Measurements from ENCODE around the gene SMYD3. TPM values are rescaled to one million over a fixed set of nuclear protein-coding genes. Genes with fewer than 3 reads are reported as not detected.

The SMYD3 gene
- total and polyA plus RNA-seq, 9 of the 15 experiments (the other 6 are each of a cell fraction or from before 2014, with no cell fraction given) = 128 to 440 (median 197) TPM

DNA sequence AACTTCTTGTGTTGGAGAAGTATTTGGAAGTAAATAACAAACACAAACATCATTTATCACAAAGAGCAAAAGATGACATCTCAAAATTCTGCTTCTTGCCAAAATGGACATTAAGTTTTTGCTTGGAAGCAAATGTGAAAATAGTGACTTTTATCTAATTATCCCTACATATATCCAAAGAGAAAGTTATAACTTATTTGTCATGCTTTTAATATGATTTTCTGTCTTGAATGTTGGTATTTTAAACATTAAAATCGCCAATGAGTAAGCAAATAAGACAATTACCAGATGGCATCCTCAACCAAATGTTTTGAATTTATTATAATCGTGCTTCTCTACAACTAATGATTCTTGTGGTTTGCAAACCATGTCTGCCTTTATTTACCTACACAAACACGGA lies 758.0 kb downstream of the SMYD3 start (continued):
- TF ChIP-seq MTA3 (IDR thresholded peaks at IDR 0.05; ENCODE audit: borderline replicate concordance) (no peak), RBFOX2 (IDR thresholded peaks at IDR 0.05; ENCODE audit: low read depth, low read length) (no peak), ZNF274 (IDR thresholded peaks at IDR 0.05; ENCODE audit: borderline replicate concordance, low read depth, low read length) (no peak), FOXK2 (conservative IDR thresholded peaks at IDR 0.05 in 1 of 2, IDR thresholded peaks at IDR 0.05 in 1 of 2; ENCODE audit: low read depth in 2 of 2) (no peak)
- TF ChIP-seq, protein P1, sequence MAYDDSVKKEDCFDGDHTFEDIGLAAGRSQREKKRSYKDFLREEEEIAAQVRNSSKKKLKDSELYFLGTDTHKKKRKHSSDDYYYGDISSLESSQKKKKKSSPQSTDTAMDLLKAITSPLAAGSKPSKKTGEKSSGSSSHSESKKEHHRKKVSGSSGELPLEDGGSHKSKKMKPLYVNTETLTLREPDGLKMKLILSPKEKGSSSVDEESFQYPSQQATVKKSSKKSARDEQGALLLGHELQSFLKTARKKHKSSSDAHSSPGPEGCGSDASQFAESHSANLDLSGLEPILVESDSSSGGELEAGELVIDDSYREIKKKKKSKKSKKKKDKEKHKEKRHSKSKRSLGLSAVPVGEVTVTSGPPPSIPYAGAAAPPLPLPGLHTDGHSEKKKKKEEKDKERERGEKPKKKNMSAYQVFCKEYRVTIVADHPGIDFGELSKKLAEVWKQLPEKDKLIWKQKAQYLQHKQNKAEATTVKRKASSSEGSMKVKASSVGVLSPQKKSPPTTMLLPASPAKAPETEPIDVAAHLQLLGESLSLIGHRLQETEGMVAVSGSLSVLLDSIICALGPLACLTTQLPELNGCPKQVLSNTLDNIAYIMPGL (CRISPR knock-in tag; IDR thresholded peaks at IDR 0.05) = no peak

GRCh38 chr1:245748646-245749045 lies 758.4 kb downstream of the SMYD3 start:
- Histone ChIP-seq H4K20me1 (replicated peaks; ENCODE audit: control insufficient read depth, insufficient read depth, low read length) (no peaks in the 10 kb centered on the region), H3K9ac (ENCODE audit: insufficient read depth in 1 of 2, low read depth in 2 of 2, low read length in 2 of 2) (no peak overlapping the region), H3K4me2 (ENCODE audit: insufficient read depth, low read length) (no peak overlapping the region), H3K9me3 (replicated peaks; ENCODE audit: control insufficient read depth, insufficient read depth, low read depth, low read length) (no peaks in the 10 kb centered on the region), H3K9me1 (ENCODE audit: control insufficient read depth, insufficient read depth, low read length) (no peaks in the 10 kb centered on the region), H3K27me3 (ENCODE audit: control insufficient read depth in 2 of 2, insufficient read depth in 2 of 2, low read length in 2 of 2) (no peaks in the 10 kb centered on the region), H3K27ac (ENCODE audit: extremely low read depth, low read depth, low read length) (no peak overlapping the region), H3K4me3 (no peak overlapping the region), H2AFZ (ENCODE audit: low read depth, low read length) (no peak overlapping the region), H3K36me3 (ENCODE audit: control insufficient read depth, insufficient read depth, low read length) (peaks cover 57% of the 10 kb centered on the region; the same call in 2 of the 3 replicates), H3K4me1 (replicated peaks in 1 of 2; ENCODE audit: control insufficient read depth in 2 of 2, insufficient read depth in 2 of 2, low read length in 2 of 2) (no peaks in the 10 kb centered on the region), H3K79me2 (ENCODE audit: control insufficient read depth, insufficient read depth, low read length) (no peaks in the 10 kb centered on the region)
- peak in 1 of 4 experiments; percentile 6 for DNase-seq (ENCODE audit: extremely low read depth in 1 of 4, low spot score in 3 of 4)
- intact Hi-C loops (cut with micrococcal nuclease) (no loop called here), in situ Hi-C loops (cut with MboI) (no loop called here)
- ChIA-PET POLR2A (no interaction called here), CTCF (ENCODE audit: low intra/inter-chr PET ratio) (no interaction called here)
- no peak for ATAC-seq
- FAIRE-seq = no peak
- BruUV-seq (replicated peaks) = no TSS peak
- no peak for TF ChIP-seq MYNN (IDR thresholded peaks at IDR 0.05)
- TF ChIP-seq MYNN (CRISPR knock-in tag; IDR thresholded peaks at IDR 0.05) = no peak
- TF ChIP-seq SIRT6 (IDR thresholded peaks at IDR 0.05; ENCODE audit: low read depth, low read length) = no peak
- no peak for TF ChIP-seq KDM1A (IDR thresholded peaks at IDR 0.05)
- 96% methylated on average over 3 of the region's 3 CpGs for WGBS (ENCODE audit: insufficient coverage, low coverage, missing lambda C conversion rate)

Data from K562 (cell line).